ENCODE results near the gene ARID1A.

ARID1A gene

DNA sequence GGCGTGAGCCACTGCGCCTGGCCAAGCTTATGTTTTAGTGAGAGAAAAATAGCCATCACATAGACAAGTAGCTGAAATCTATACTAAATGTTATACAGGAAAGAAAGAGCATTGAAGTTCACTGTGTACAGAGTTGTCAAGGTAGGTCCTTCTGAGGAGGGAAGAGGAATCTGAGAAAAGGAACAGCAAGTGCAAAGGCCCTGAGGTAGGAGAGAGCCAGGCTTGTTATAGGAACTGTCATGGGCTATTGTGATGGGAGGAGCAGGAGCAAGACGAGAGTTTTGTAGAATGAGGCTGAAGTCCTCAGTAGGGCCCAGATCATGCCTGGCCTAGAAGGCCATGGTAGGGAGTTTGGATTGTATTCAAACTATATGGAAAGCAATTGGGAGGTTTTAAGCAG, 135.2 kb downstream of the ARID1A start:
- DNase-seq, result no peak

All from NCI-H1105 treated with DMSO at 0.1 percent for 48 hours (cell line).